Epithelial cell of umbilical artery (primary cell): ENCODE data around the gene JOSD2. TPM values are rescaled to one million over a fixed set of nuclear protein-coding genes. Genes with fewer than 3 reads are reported as not detected.

ENCODE experiments used
- total RNA-seq: library from RNA; depleted of rRNA; stranded (reverse); fragments of >200 nt; gene quantifications from 2 replicates; pipeline ENCODE4 v1.2.3, GENCODE V29; 2014

JOSD2 gene
- 15.3 and 22.1 TPM in 2 replicates for total RNA-seq

DNA sequence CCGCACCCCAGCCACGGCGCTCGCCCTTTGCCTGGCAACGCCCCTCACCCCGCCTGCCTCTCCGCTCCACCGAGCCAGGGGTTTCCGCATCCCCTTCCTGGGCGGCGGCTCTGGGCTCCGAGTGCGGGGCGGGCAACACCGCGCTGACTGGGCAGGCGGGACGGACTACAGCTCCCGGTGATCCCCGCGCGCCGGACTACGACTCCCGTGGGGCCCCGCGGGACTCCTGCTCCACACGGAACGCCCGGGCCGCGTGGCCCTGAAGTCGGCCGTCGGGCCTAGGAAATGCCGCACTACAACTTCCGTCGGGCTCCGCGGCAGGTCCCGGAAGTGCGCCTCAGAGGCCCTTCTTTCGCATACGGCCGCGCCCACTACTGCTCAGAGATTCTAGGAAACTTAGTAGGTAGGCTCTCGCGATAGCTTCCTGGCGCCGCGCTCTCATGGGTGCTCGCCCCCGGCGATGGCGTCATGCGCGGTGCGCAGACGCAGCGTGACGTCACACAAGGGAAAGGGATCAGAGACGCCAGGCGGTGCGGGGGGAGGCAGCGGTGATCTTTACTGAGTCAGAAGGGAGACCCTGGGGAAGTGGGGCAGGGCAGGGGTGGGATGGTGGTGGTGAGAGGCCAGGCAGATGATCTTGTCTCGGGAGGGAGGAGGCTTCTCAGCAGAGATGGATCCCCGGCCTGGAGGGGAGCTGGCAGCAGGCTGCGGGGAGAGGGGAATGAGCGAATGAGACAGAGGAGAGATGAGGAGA is at the start of gene JOSD2:
Gene JOSD2, minus strand, starts transcription at position 123 of the 754 bp plus-strand sequence. CDS start 760 bp downstream, outside the sequence.

DNA sequence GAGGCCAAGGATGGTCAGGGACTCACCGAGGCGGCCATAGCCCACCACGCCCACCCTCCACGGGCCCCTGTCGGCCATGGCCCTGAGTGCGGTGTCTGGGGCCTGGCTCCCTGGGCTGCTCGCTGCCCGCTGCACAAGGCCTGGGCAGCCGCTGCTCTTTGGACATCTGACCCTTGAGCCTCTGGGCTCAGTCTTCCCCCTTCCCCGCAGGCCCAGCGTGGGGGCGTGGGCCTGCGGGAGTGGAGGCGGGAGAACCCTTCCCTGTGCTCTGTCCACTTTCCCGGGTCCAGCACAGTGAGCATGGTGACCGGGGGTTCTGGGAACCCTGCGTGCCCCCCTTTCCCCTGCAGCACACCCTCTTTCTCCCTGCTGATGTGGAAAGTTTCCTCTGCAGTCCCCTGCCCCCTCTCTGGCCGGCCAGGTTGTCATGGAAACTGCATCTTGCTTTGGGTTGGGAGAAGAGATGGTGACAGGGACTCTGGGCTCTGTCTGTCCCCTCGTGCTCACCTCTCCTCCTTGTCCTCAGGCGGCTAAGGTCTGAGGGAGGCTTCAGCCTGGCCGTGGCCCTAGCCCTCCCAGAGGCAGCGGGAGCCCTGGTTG is 2.9 kb upstream of the JOSD2 start, which contains the start of gene ASPDH:
Gene ASPDH, minus strand, starts transcription at position 168 of the 600 bp plus-strand sequence. Its CDS starts 90 bp downstream, at position 78.

DNA sequence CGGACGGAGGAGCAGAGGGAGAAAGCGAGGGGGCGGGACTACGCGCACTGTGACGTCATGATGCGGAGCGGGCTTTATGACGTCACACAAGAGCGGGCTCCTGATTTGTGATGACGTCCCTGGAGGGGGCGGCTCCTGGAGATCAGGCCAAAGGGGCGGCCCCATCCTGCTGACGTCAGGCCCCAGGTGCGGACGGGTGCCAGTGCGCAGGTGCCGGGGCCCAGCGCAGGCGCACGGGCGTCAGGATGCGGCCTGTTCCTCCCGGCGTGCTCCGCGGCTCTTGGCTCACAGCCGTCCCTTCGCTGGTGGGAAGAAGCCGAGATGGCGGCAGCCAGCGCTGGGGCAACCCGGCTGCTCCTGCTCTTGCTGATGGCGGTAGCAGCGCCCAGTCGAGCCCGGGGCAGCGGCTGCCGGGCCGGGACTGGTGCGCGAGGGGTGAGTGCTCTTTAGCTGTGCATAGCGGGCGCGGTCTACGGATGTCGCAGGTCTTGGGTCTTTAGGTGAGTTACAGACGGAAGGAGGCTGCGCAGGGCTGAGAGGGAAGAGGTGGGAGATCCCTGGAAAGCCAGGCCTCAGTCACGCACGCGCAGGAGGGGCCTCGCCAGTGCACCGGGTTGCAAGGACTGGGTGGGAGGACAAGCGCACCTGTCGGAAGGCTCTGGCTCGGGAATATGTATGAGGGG is 34.6 kb downstream of the JOSD2 start, which contains the start of the genes EMC10 and GARIN5A:
Gene EMC10, plus strand, starts transcription at position 284 of the 683 bp plus-strand sequence. Its CDS starts 38 bp downstream, at position 322.
Gene GARIN5A, minus strand, starts transcription at position 625 of the 683 bp plus-strand sequence. Its CDS starts 460 bp downstream, at position 165.

Other genes starting within 250 kb of the JOSD2 start
- gene KCNC3, start 181.8 kb downstream of the JOSD2 start, total RNA-seq: under 0.01 TPM in 2 replicates
- gene NAPSA, start 145.6 kb downstream of the JOSD2 start, total RNA-seq: under 0.01 and 0.61 TPM in 2 replicates
- gene NR1H2, start 134.7 kb downstream of the JOSD2 start, total RNA-seq: 43.6 and 48.4 TPM in 2 replicates
- gene POLD1, start 126.8 kb downstream of the JOSD2 start, total RNA-seq: 55.9 and 65.0 TPM in 2 replicates
- not detected in 2 replicates for gene SPIB, start 92.3 kb downstream of the JOSD2 start, total RNA-seq
- gene MYBPC2, start 78.3 kb downstream of the JOSD2 start, total RNA-seq: not detected in 2 replicates
- gene EMC10, start 34.7 kb downstream of the JOSD2 start, total RNA-seq: 41.3 and 63.2 TPM in 2 replicates
- gene GARIN5A, start 34.3 kb downstream of the JOSD2 start, total RNA-seq: 0.32 TPM in 1 of 2 replicates, not detected in the other
- not detected in 2 replicates for gene ASPDH, start 2.7 kb upstream of the JOSD2 start, total RNA-seq
- gene LRRC4B, start 57.2 kb upstream of the JOSD2 start, total RNA-seq: under 0.01 TPM in 1 of 2 replicates, not detected in the other
- gene SYT3, start 128.7 kb upstream of the JOSD2 start, total RNA-seq: under 0.01 and 0.15 TPM in 2 replicates
- 2.7 TPM in 1 of 2 replicates, not detected in the other for gene C19orf81, start 138.3 kb upstream of the JOSD2 start, total RNA-seq
- 0.97 and 1.8 TPM in 2 replicates for gene SHANK1, start 208.6 kb upstream of the JOSD2 start, total RNA-seq
- gene CLEC11A, start 212.2 kb upstream of the JOSD2 start, total RNA-seq: 22.4 and 27.4 TPM in 2 replicates